K562 (cell line): ENCODE results near the gene RNF41. TPM values are rescaled to one million over a fixed set of nuclear protein-coding genes. Genes with fewer than 3 reads are reported as not detected.

ENCODE experiments used
- CREM ChIP-seq: IDR thresholded peaks from 2 replicates; pipeline ENCODE4 v1.6.1; 2014; ENCODE audit warnings: antibody characterized with exemption, low read depth
- GATA2 ChIP-seq: sonication (generic); formaldehyde crosslinking; IDR thresholded peaks from 2 replicates; pipeline ENCODE4 v1.4.0; 2020; ENCODE audit warnings: mild to moderate bottlenecking, missing genetic modification reagents
- HIVEP1 ChIP-seq: fragments of 250-450 bp; sonication (Bioruptor Pico); IDR thresholded peaks from 2 replicates; pipeline ENCODE4 v1.4.0; 2020; ENCODE audit warnings: mild to moderate bottlenecking
- HSF4 ChIP-seq: fragments of 250-450 bp; sonication (Bioruptor Pico); IDR thresholded peaks from 2 replicates; pipeline ENCODE4 v2.1.2; 2022; ENCODE audit warnings: mild to moderate bottlenecking, moderate library complexity, borderline replicate concordance
- RBM22 ChIP-seq: fragments of 200-400 bp; formaldehyde crosslinking; IDR thresholded peaks from 2 replicates; pipeline ENCODE4 v1.6.1; 2018; ENCODE audit warnings: low read length, low read depth; ENCODE audit not compliant: poor library complexity, severe bottlenecking
- SLC30A9 ChIP-seq: fragments of 250-450 bp; sonication (Bioruptor Pico); IDR thresholded peaks from 2 replicates; pipeline ENCODE4 v1.8.0; 2022; ENCODE audit warnings: mild to moderate bottlenecking, moderate library complexity
- SRF ChIP-seq, 2 experiments: fragments of 250-450, 450-650 bp in 1 of 2; sonication (Bioruptor Pico) in 1 of 2; sonication (generic) in 1 of 2; formaldehyde crosslinking; IDR thresholded peaks; 2 replicates each; pipeline versions ENCODE4 v1.5.0 to v1.5.1; 2020 to 2022; ENCODE audit warnings: mild to moderate bottlenecking in 1 of 2, missing genetic modification reagents in 1 of 2
- USF1 ChIP-seq: sonication (generic); formaldehyde crosslinking; IDR thresholded peaks from 2 replicates; pipeline ENCODE4 v1.9.0; 2022; ENCODE audit warnings: mild to moderate bottlenecking, missing genetic modification reagents
- ZNF444 ChIP-seq: fragments of 250-450 bp; sonication (Bioruptor Pico); IDR thresholded peaks from 2 replicates; pipeline ENCODE4 v1.4.0; 2020; ENCODE audit warnings: mild to moderate bottlenecking, moderate library complexity
- ZNF511 ChIP-seq: sonication (generic); formaldehyde crosslinking; IDR thresholded peaks from 2 replicates; pipeline ENCODE4 v1.8.0; 2022; ENCODE audit warnings: mild to moderate bottlenecking, missing genetic modification reagents
- ZNF609 ChIP-seq: sonication (generic); formaldehyde crosslinking; IDR thresholded peaks from 2 replicates; pipeline ENCODE4 v1.8.1; 2023; ENCODE audit warnings: missing genetic modification reagents, mild to moderate bottlenecking, borderline replicate concordance
- polyA plus RNA-seq, 8 experiments: library from polyadenylated mRNA; depleted of rRNA in 4 of 8; stranded (reverse) in 5 of 8; unstranded in 3 of 8; fragments of >200 nt; fragmentation: Nextera tagmentation in 2 of 8; fragmentation: Illumina TruSeq in 1 of 8; extraction: Ambion mirVana in 2 of 8; extraction: Trizol in 1 of 8; gene quantifications; 2 replicates each; pipeline versions ENCODE4 v1.2.1 to v1.2.3, GENCODE V29; 2011 to 2014; ENCODE audit warnings: inconsistent platforms in 1 of 8, missing spikeins in 1 of 8
- total RNA-seq, 7 experiments: library from RNA; depleted of rRNA in 6 of 7; stranded (reverse); fragments of >200 nt in 6 of 7; fragmentation: Illumina TruSeq in 2 of 7; extraction: Trizol in 2 of 7; gene quantifications; 2 replicates each; pipeline versions ENCODE4 v1.2.1 to v1.2.3, GENCODE V29; 2011 to 2021; ENCODE audit warnings: low replicate concordance in 1 of 7
- TF ChIP-seq, protein P1 (sequence below): fragments of 450-650 bp; IDR thresholded peaks from 2 replicates; pipeline ENCODE4 v1.6.1; 2016; ENCODE audit warnings: low read depth

RNF41 gene
- total and polyA plus RNA-seq, 9 of the 15 experiments (the other 6 are each of a cell fraction or from before 2014, with no cell fraction given) = 28.2 to 46.8 (median 33.8) TPM

- TF ChIP-seq, protein P1, sequence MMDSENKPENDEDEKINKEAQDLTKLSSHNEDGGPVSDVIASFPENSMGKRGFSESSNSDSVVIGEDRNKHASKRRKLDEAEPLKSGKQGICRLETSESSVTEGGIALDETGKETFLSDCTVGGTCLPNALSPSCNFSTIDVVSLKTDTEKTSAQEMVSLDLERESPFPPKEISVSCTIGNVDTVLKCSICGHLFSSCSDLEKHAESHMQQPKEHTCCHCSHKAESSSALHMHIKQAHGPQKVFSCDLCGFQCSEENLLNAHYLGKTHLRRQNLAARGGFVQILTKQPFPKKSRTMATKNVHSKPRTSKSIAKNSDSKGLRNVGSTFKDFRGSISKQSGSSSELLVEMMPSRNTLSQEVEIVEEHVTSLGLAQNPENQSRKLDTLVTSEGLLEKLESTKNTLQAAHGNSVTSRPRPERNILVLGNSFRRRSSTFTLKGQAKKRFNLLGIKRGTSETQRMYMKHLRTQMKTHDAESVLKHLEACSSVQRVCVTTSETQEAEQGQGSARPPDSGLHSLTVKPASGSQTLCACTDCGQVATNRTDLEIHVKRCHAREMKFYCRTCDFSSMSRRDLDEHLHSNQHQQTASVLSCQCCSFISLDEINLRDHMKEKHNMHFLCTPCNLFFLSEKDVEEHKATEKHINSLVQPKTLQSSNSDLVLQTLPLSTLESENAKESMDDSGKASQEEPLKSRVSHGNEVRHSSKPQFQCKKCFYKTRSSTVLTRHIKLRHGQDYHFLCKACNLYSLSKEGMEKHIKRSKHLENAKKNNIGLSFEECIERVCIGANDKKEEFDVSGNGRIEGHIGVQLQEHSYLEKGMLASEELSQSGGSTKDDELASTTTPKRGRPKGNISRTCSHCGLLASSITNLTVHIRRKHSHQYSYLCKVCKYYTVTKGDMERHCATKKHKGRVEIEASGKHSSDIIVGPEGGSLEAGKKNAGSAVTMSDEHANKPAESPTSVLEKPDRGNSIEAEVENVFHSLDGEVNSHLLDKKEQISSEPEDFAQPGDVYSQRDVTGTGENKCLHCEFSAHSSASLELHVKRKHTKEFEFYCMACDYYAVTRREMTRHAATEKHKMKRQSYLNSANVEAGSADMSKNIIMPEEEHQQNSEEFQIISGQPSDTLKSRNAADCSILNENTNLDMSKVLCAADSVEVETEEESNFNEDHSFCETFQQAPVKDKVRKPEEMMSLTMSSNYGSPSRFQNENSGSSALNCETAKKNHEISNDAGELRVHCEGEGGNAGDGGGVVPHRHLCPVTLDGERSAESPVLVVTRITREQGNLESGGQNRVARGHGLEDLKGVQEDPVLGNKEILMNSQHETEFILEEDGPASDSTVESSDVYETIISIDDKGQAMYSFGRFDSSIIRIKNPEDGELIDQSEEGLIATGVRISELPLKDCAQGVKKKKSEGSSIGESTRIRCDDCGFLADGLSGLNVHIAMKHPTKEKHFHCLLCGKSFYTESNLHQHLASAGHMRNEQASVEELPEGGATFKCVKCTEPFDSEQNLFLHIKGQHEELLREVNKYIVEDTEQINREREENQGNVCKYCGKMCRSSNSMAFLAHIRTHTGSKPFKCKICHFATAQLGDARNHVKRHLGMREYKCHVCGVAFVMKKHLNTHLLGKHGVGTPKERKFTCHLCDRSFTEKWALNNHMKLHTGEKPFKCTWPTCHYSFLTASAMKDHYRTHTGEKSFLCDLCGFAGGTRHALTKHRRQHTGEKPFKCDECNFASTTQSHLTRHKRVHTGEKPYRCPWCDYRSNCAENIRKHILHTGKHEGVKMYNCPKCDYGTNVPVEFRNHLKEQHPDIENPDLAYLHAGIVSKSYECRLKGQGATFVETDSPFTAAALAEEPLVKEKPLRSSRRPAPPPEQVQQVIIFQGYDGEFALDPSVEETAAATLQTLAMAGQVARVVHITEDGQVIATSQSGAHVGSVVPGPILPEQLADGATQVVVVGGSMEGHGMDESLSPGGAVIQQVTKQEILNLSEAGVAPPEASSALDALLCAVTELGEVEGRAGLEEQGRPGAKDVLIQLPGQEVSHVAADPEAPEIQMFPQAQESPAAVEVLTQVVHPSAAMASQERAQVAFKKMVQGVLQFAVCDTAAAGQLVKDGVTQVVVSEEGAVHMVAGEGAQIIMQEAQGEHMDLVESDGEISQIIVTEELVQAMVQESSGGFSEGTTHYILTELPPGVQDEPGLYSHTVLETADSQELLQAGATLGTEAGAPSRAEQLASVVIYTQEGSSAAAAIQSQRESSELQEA = peak; percentile 87
- TF ChIP-seq ZNF609 (no peak), RBM22 (peak; percentile 42), HIVEP1 (CRISPR knock-in tag) (no peak), GATA2 (no peak), SRF (CRISPR knock-in tag; IDR thresholded peaks at IDR 0.05) (peak in 1 of 2 experiments; percentile 65; a peak in 1 of 4 replicates), CREM (peak; percentile 73), USF1 (CRISPR knock-in tag) (peak; percentile 5; the same call in 1 of the 2 replicates), ZNF444 (CRISPR knock-in tag) (no peak), HSF4 (CRISPR knock-in tag) (no peak), SLC30A9 (CRISPR knock-in tag) (no peak), ZNF511 (CRISPR knock-in tag) (peak; percentile 72)
These were observed 31.6 kb downstream of the RNF41 start (continued) for GRCh38 chr12:56189918-56190694.
